HCT116 (cell line): Measurements from ENCODE around the gene MCTP2. TPM values are rescaled to one million over a fixed set of nuclear protein-coding genes. Genes with fewer than 3 reads are reported as not detected.

Experiments used
- ATAC-seq: fragments of 200-7000 bp; cut with Tn5 transposase; 2 replicates; pipeline ENCODE4 v1.9.1; 2020; ENCODE audit warnings: mild to moderate bottlenecking, moderate library complexity
- BruUV-seq: library from RNA; stranded (reverse); fragments of 400-500 nt; replicated peaks from 2 replicates; lab custom pipeline; 2021; lab: Mats Ljungman, UMichigan
- CTCF ChIA-PET: fragments of 300-600 bp; sonication (Branson Sonifier 250); formaldehyde crosslinking; loops from one replicate; lab custom pipeline; 2021; ENCODE audit warnings: antibody characterized with exemption; lab: Charles Lee
- POLR2A ChIA-PET: fragments of 300-600, 350-600 bp; sonication (Branson Sonifier 250); formaldehyde crosslinking; loops from one replicate; lab custom pipeline; 2021; ENCODE audit warnings: antibody characterized with exemption; lab: Charles Lee
- RAD21 ChIA-PET, 2 experiments: fragments of 300-600 bp; sonication (Branson Sonifier 250); formaldehyde crosslinking; loops; one replicate each; lab custom pipeline; 2023; ENCODE audit warnings: low total read pairs in 2 of 2; ENCODE audit not compliant: uncharacterized antibody in 2 of 2, unreplicated experiment in 2 of 2, low non-redundant PET in 1 of 2; lab: Charles Lee
- DNase-seq: peaks from one replicate; pipeline ENCODE4 v3.0.0-alpha.2; 2010; ENCODE audit warnings: low read depth, low spot score
- H2AFZ ChIP-seq: fragments of 200-600 bp; shearing (Covaris generic), sonication (generic); 2 replicates; pipeline ENCODE4 v1.6.1; 2017; ENCODE audit warnings: low read depth, mixed run types, mixed read lengths, antibody characterized with exemption, low read length; ENCODE audit not compliant: poor library complexity, severe bottlenecking
- H3K27ac ChIP-seq: 2 replicates; pipeline ENCODE4 v1.5.1; 2012; ENCODE audit warnings: low read depth, low read length
- H3K27me3 ChIP-seq: fragments of 200-600 bp; sonication (generic); 2 replicates; pipeline ENCODE4 v1.6.1; 2016; ENCODE audit warnings: mixed run types, low read length, mixed read lengths; ENCODE audit not compliant: insufficient read depth
- H3K36me3 ChIP-seq, 2 experiments: fragments of 200-500 bp in 1 of 2; fragments of 200-600 bp in 1 of 2; sonication (Bioruptor generic) in 1 of 2; sonication (generic) in 1 of 2; 2 replicates each; pipeline versions ENCODE4 v1.5.1 to v1.6.1; 2014 to 2016; ENCODE audit warnings: low read length in 2 of 2, inconsistent platforms in 1 of 2, mixed read lengths in 1 of 2, mixed run types in 1 of 2; ENCODE audit not compliant: insufficient read depth in 2 of 2, control insufficient read depth in 1 of 2
- H3K4me1 ChIP-seq, 2 experiments: fragments of 200-600 bp in 1 of 2; sonication (generic) in 1 of 2; 2 replicates each; pipeline versions ENCODE4 v1.5.1 to v1.6.1; 2012 to 2017; ENCODE audit warnings: low read length in 2 of 2, inconsistent platforms in 1 of 2, mild to moderate bottlenecking in 1 of 2, mixed read lengths in 1 of 2, mixed run types in 1 of 2, moderate library complexity in 1 of 2; ENCODE audit not compliant: insufficient read depth in 2 of 2, control insufficient read depth in 1 of 2
- H3K4me2 ChIP-seq: fragments of 200-600 bp; sonication (generic); 2 replicates; pipeline ENCODE4 v1.6.1; 2017; ENCODE audit warnings: mixed run types, low read length, mixed read lengths
- H3K4me3 ChIP-seq, 2 experiments: fragments of 200-600 bp in 1 of 2; sonication (generic) in 1 of 2; replicated peaks in 1 of 2; 2 replicates each; pipeline ENCODE4 v1.5.1; 2011 to 2016; ENCODE audit warnings: low read length in 2 of 2, control low read depth in 1 of 2, low read depth in 1 of 2, mild to moderate bottlenecking in 1 of 2, mixed read lengths in 1 of 2, mixed run types in 1 of 2
- H3K79me2 ChIP-seq: fragments of 200-600 bp; sonication (generic); 2 replicates; pipeline ENCODE4 v1.6.1; 2017; ENCODE audit warnings: mild to moderate bottlenecking, mixed run types, low read length, moderate library complexity, mixed read lengths; ENCODE audit not compliant: insufficient read depth
- H3K9ac ChIP-seq: fragments of 200-600 bp; sonication (generic); 2 replicates; pipeline ENCODE4 v1.6.1; 2016; ENCODE audit warnings: low read length, mixed read lengths
- H3K9me2 ChIP-seq: fragments of 200-600 bp; sonication (generic), shearing (Covaris generic); 2 replicates; pipeline ENCODE4 v1.6.1; 2017; ENCODE audit warnings: mixed run types, mild to moderate bottlenecking, moderate library complexity; ENCODE audit not compliant: insufficient read depth
- H3K9me3 ChIP-seq, 2 experiments: fragments of 200-500 bp in 1 of 2; fragments of 200-600 bp in 1 of 2; sonication (Bioruptor generic) in 1 of 2; sonication (generic) in 1 of 2; 2 replicates each; pipeline ENCODE4 v1.6.1; 2014 to 2017; ENCODE audit warnings: low read length in 2 of 2, mixed read lengths in 2 of 2, inconsistent platforms in 1 of 2, low read depth in 1 of 2, mild to moderate bottlenecking in 1 of 2, mixed run types in 1 of 2, moderate library complexity in 1 of 2; ENCODE audit not compliant: control insufficient read depth in 1 of 2, insufficient read depth in 1 of 2
- H4K20me1 ChIP-seq: fragments of 200-600 bp; sonication (generic), shearing (Covaris generic); 2 replicates; pipeline ENCODE4 v1.6.1; 2017; ENCODE audit warnings: mixed run types, mild to moderate bottlenecking, moderate library complexity; ENCODE audit not compliant: insufficient read depth
- ATF3 ChIP-seq: IDR thresholded peaks from 2 replicates; pipeline ENCODE4 v1.6.1; 2012
- CBX3 ChIP-seq: IDR thresholded peaks from 2 replicates; pipeline ENCODE4 v1.6.1; 2012; ENCODE audit warnings: low read depth
- CTCF ChIP-seq, 3 experiments: fragments of 200-600 bp in 1 of 3; sonication (generic) in 1 of 3; IDR thresholded peaks in 2 of 3; conservative IDR thresholded peaks in 1 of 3; 2 replicates each; pipeline ENCODE4 v1.5.1; 2012 to 2017; ENCODE audit warnings: low read depth in 2 of 3, low read length in 2 of 3, antibody characterized with exemption in 1 of 3, borderline replicate concordance in 1 of 3, control low read depth in 1 of 3, mild to moderate bottlenecking in 1 of 3, mixed read lengths in 1 of 3, mixed run types in 1 of 3, moderate library complexity in 1 of 3; ENCODE audit not compliant: insufficient read depth in 1 of 3
- ELF1 ChIP-seq: IDR thresholded peaks from 2 replicates; pipeline ENCODE4 v1.6.1; 2012; ENCODE audit warnings: low read depth, borderline replicate concordance
- EZH2phosphoT487 ChIP-seq: fragments of 200-600 bp; IDR thresholded peaks from 2 replicates; pipeline ENCODE4 v1.6.1; 2018; ENCODE audit warnings: antibody characterized with exemption, borderline replicate concordance
- JUND ChIP-seq: IDR thresholded peaks from 2 replicates; pipeline ENCODE4 v1.6.1; 2012
- MAX ChIP-seq: IDR thresholded peaks from 2 replicates; pipeline ENCODE4 v1.6.1; 2012
- POLR2A ChIP-seq: IDR thresholded peaks from 2 replicates; pipeline ENCODE4 v1.7.0; 2011; ENCODE audit warnings: borderline replicate concordance; ENCODE audit not compliant: insufficient read depth, insufficient read length; ENCODE audit errors: extremely low read depth
- RAD21 ChIP-seq: IDR thresholded peaks from 2 replicates; pipeline ENCODE4 v1.6.1; 2012; ENCODE audit warnings: low read depth, mild to moderate bottlenecking
- SIN3A ChIP-seq: IDR thresholded peaks from 2 replicates; pipeline ENCODE4 v1.6.1; 2012; ENCODE audit warnings: low read depth
- SRF ChIP-seq: IDR thresholded peaks from 2 replicates; pipeline ENCODE4 v1.6.1; 2012; ENCODE audit warnings: low read depth
- TCF7L2 ChIP-seq: IDR thresholded peaks from 2 replicates; pipeline ENCODE4 v1.7.0; 2011; ENCODE audit warnings: borderline replicate concordance, inconsistent platforms; ENCODE audit not compliant: insufficient read depth, insufficient read length; ENCODE audit errors: extremely low read depth
- YY1 ChIP-seq: IDR thresholded peaks from 2 replicates; pipeline ENCODE4 v1.6.1; 2011; ENCODE audit warnings: low read length, low read depth, moderate library complexity, mild to moderate bottlenecking; ENCODE audit not compliant: insufficient replicate concordance; ENCODE audit errors: extremely low read depth
- ZFX ChIP-seq: fragments of 450-650 bp; IDR thresholded peaks from 2 replicates; pipeline ENCODE4 v1.6.1; 2017
- intact Hi-C: fragments of 100-400 bp; cut with micrococcal nuclease; formaldehyde crosslinking; loops from 2 replicates; pipeline ENCODE4 v1.10.0; 2022
- total RNA-seq: library from RNA; stranded (reverse); gene quantifications from one replicate; pipeline ENCODE4 v1.2.1, GENCODE V29; 2021; ENCODE audit not compliant: unreplicated experiment

Gene MCTP2
- total RNA-seq, 1 experiment from 2014 or later, result 12.9 TPM

GRCh38 chr15:94370206-94370935 lies 139.0 kb downstream of the MCTP2 start:
- DNase-seq, result no peak
- Histone ChIP-seq H3K27me3 (no peaks in the 10 kb centered on the region), H3K4me3 (no peak overlapping the region), H3K4me2 (no peak overlapping the region), H3K9me3 (no peaks in the 10 kb centered on the region)
- TF ChIP-seq ZFX, result no peak
- no peak for TF ChIP-seq SRF
- no peak for TF ChIP-seq CTCF (IDR thresholded peaks at IDR 0.05 in 2 of 3, conservative IDR thresholded peaks at IDR 0.05 in 1 of 3; ENCODE audit: borderline replicate concordance in 1 of 3, insufficient read depth in 1 of 3, low read depth in 2 of 3, low read length in 2 of 3)
- no peak for TF ChIP-seq EZH2phosphoT487
- no peak for TF ChIP-seq TCF7L2
- no peak for TF ChIP-seq POLR2A
- no peak for TF ChIP-seq MAX
- no peak for TF ChIP-seq RAD21
- no peak for TF ChIP-seq ATF3
- TF ChIP-seq SIN3A, result no peak
- no peak for TF ChIP-seq JUND
- no peak for TF ChIP-seq YY1
- TF ChIP-seq ELF1, result no peak
- no peak for TF ChIP-seq CBX3
- TF ChIP-seq, all 23 proteins: peak for 0
- no peak for ATAC-seq
- ChIA-PET POLR2A (no interaction called here), CTCF (no interaction called here), RAD21 (no interaction called here)
- Histone ChIP-seq H3K9me2 (no peaks in the 10 kb centered on the region), H3K4me1 (no peaks in the 10 kb centered on the region), H3K36me3 (no peaks in the 10 kb centered on the region), H2AFZ (no peak overlapping the region), H3K9ac (no peak overlapping the region), H3K79me2 (no peaks in the 10 kb centered on the region), H3K27ac (no peak overlapping the region), H4K20me1 (no peaks in the 10 kb centered on the region)
- intact Hi-C loops, result no loop called here
- no TSS peak for BruUV-seq
